Astrocyte (in vitro differentiated cells and primary cell): ENCODE measurements around the gene ZBTB7C.

Source experiments
- EZH2 ChIP-seq: IDR thresholded peaks from 2 replicates; pipeline ENCODE4 v1.6.1; 2012; ENCODE audit warnings: mild to moderate bottlenecking, low read length, inconsistent platforms; ENCODE audit not compliant: insufficient read depth
- TF ChIP-seq, protein P1 (sequence below): IDR thresholded peaks from 2 replicates; pipeline ENCODE4 v1.5.1; 2011; ENCODE audit warnings: low read depth, mild to moderate bottlenecking, inconsistent platforms, low read length, moderate library complexity; ENCODE audit not compliant: insufficient read depth

DNA sequence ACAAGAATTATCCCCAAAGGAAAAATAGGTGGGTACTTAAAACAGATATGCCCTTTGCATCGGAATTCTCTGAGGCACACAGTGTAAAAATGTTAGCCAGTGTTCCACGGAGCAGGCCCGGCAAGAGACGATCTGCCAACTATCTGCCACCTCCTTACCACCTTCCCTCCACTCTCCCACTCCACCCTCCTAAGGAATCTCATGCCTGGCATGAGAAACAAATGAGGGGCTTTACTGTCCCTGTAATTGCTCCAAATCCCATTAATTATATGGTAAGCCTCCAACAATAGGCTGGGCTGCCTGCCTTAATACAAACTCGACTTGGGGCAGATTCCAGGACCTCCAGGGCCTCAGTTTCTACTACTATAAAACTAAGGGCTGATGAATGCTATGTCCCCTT lies 102.3 kb downstream of the ZBTB7C start:
- TF ChIP-seq EZH2, result no peak
- TF ChIP-seq, protein P1, sequence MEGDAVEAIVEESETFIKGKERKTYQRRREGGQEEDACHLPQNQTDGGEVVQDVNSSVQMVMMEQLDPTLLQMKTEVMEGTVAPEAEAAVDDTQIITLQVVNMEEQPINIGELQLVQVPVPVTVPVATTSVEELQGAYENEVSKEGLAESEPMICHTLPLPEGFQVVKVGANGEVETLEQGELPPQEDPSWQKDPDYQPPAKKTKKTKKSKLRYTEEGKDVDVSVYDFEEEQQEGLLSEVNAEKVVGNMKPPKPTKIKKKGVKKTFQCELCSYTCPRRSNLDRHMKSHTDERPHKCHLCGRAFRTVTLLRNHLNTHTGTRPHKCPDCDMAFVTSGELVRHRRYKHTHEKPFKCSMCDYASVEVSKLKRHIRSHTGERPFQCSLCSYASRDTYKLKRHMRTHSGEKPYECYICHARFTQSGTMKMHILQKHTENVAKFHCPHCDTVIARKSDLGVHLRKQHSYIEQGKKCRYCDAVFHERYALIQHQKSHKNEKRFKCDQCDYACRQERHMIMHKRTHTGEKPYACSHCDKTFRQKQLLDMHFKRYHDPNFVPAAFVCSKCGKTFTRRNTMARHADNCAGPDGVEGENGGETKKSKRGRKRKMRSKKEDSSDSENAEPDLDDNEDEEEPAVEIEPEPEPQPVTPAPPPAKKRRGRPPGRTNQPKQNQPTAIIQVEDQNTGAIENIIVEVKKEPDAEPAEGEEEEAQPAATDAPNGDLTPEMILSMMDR, result no peak
